HuH-7 (cell line): Measurements from ENCODE around the gene POC1B.

Source experiments
- DNase-seq: peaks from one replicate; pipeline ENCODE4 v3.0.0; 2011; ENCODE audit warnings: low spot score

The POC1B gene

DNA sequence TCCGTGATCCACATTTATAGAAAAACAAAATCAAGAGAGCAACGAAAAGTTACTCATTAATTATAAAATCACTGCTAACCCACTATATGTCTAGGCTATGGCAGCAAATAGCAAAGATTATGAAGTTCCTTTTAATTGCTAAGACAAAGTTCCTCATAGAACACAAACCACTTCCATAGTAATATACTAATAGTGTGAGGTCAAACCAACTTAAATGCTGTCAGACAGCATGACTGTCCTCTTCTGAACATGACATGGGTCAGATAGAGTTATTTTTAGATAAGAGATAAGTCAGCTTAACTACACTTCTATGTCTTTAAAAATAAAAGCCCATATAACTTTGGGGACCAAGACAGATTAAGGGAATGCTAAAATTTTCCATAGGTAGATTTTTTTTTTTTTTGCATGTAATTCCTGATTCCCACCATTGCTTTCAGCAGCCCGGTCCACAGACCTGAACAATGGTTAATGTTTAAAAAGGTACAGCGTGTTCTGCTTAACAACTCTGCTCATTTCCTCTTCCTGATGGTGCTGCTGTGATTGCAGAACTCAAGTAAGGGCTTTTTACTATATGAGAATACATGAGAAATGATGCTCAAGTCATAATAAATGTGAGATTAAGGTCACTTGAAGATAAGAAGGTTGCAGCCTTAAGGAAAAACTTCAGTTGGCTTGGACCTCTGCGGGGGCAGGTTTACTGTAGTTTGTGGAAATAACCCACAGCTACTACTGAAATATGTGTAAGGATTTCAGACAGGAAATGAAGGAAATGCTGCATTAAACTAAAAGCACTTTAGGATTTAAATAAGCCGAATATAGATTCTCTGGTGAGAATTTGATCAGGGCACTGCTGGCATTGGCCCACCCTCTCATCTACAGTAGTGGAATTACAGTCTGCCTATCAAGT lies 135.8 kb downstream of the POC1B start:
- DNase-seq: no peak

DNA sequence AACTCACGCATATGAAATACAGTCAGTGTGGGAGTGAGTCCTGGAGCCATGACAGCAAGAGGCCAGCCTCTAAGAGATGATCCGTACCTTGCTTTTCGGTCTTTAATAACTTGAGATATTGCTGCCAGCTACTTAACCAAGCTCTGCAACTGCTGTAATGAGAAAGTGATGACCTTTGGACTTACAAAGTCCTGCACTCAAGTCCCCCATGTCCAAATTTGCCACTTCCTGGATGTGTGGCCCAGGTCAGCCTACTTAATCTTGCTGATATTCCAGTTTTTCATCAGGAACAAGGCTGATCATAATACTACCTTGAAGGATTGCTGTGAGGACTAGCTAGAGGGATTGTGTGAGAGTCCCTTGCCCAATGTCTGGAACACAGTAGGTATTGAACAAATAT lies 139.7 kb downstream of the POC1B start:
- no peak for DNase-seq

GRCh38 chr12:89384807-89385206 lies 141.0 kb downstream of the POC1B start:
- no peak for DNase-seq

GRCh38 chr12:89384050-89384758 lies 141.6 kb downstream of the POC1B start:
- DNase-seq: no peak

DNA sequence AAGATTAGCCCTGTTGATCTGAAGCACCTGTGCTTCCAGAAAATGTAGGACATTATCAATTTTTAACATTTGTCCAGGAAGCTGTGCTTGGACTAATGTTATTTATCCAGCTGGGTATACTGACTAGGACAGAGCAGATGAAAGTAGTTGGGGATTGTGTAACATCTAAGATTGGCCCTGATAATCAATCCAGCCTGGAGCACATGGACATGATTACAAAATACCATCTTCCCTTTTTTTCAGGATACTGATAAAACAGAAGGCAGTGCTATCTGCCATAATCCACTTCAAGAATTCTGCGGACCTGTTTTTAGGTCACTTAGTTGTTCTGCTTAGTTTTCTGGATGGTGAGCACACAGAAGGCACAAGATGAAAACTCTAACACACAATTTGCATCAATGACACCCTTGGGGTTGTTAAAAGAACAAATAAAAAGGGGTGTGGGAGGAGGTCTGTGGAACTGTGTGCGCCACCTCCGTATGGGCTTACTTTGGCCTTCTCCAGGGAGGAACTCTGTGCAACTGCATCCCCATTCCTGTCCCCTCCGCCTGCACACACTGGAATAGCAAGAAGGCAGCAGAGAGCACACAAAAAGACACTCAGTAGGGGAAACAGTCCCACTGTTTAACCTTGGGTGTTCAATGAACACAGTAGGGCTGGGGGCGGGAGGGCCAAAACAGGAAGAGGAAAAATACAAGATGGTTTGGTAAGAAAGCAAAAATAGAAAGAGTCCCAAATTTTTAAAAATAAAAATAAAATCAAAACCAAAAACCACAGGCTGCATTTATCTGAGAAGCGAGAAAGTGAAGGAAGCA lies 142.4 kb downstream of the POC1B start:
- DNase-seq: no peak

DNA sequence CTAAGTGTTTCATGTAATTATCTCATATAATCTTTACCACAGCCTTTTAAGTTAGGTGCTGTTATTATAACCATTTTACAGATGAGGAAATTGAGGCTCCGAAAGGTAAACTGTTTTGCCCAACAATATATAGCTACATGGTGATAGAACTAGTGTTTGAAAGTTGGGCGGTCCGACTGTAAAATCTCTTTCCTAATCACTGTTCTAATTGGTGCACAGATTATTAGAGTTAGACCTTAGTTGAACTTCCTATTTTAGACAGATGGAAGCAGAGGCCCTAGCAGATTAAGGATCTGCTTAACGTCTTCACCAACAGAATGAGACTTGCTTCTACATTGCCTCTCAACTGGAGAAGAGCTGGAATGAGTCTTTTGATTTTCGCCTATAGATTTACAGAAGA lies 143.5 kb downstream of the POC1B start:
- DNase-seq: no peak

GRCh38 chr12:89379839-89380467 lies 145.9 kb downstream of the POC1B start:
- no peak for DNase-seq

DNA sequence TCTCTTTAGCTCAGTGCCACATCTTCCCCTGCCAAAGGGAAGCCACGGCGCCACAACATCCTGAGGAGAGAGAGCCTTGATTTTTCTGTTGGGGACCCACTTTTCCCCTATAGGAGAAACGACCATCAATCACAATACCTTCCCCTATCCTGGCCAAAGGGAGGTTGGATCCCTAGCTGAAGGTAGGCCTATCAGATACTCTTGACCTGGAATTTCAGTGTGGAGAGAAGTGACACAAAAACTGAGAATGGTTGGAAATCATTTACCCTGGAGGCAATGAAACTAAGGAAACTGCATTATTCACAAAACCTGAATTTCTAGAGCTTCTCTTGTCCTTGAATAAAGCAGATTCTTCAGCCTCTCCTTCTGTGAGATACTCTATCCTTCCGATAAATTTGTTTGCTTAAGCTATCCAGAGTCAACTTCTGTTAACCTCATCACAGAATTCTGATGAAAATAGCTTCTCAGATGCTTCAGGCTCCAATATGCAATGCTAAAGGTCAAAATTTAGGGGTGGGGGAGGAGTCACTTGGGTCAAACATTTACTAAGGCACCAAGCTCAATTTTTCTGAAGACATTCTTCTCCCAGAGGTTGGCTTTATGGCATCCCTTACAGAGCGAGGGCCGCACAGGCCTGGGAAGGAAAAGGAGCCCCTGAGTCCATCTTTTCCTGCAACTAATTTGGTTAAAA lies 146.6 kb downstream of the POC1B start:
- DNase-seq: no peak

- no peak for DNase-seq
These were observed 149.0 kb downstream of the POC1B start for GRCh38 chr12:89376844-89377243.

DNA sequence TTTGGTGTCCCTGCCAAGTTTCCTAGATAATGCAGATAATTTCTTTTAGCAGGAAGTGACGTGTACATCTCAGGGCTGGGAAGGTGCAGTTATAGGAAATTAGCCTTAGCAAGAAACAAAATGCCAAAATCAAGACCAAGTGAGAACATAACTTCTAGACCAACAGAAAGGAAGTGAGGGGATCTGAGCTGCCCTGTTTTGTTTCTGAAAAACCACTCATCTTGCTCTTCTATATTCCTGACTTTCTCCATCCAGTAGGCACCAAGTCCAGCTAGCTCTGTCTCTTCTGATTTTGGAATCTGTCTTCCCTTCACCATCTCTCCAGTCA lies 149.7 kb downstream of the POC1B start:
- DNase-seq: no peak

- no peak for DNase-seq
These were observed 151.9 kb downstream of the POC1B start for GRCh38 chr12:89373763-89374572.

GRCh38 chr12:89372584-89373370 lies 153.1 kb downstream of the POC1B start:
- DNase-seq: no peak

DNA sequence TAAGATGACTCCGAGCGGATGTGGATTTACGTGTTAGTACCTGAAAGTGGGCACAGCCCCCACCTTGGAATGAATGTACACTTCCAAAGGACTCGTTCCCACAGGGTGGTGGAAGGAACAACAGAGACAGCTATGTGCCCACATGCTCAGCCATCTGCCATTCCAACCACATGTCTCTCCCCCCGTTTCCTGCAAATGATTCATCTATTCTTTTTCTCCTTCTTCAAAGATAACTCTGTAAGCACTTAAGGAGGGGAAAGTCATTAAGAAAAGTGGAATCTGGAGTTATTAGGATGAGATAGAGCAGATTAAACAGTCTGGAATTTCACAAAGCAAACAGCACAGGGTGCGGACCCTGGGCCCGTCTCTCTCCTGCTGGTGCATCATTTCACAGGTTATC lies 155.0 kb downstream of the POC1B start:
- no peak for DNase-seq

- DNase-seq: no peak
These were observed 155.4 kb downstream of the POC1B start for GRCh38 chr12:89370421-89370831.
